RKO (cell line): Measurements from ENCODE around the gene KLHL29.
A peak's percentile ranks its signal among the peaks of the same experiment; 100 is the strongest.
"Not testable (repeated sequence)": the region's sequence is repeated elsewhere in the genome, so short reads cannot be mapped to it uniquely, and the experiment has no call there.

Experiments used
- DNase-seq: peaks from one replicate; pipeline ENCODE4 v3.0.0-alpha.2; 2016; ENCODE audit warnings: low spot score

Gene KLHL29

GRCh38 chr2:23722255-23722654 lies 337.3 kb downstream of the KLHL29 start:
- no peak for DNase-seq

- DNase-seq: not testable (repeated sequence)
These were observed 338.1 kb downstream of the KLHL29 start for GRCh38 chr2:23723029-23723428.

- no peak for DNase-seq
These were observed 349.4 kb downstream of the KLHL29 start for GRCh38 chr2:23734416-23734815.

- DNase-seq: not testable (repeated sequence)
These were observed 351.8 kb downstream of the KLHL29 start for GRCh38 chr2:23736783-23737182.

- DNase-seq: no peak
These were observed 360.2 kb downstream of the KLHL29 start for GRCh38 chr2:23745068-23745725.

- no peak for DNase-seq
These were observed 360.7 kb downstream of the KLHL29 start for GRCh38 chr2:23745726-23746105.

- no peak for DNase-seq
These were observed 361.3 kb downstream of the KLHL29 start for GRCh38 chr2:23746141-23746863.

GRCh38 chr2:23751747-23752265 lies 366.8 kb downstream of the KLHL29 start:
- DNase-seq: no peak

- DNase-seq: no peak
These were observed 368.5 kb downstream of the KLHL29 start for GRCh38 chr2:23753291-23754010.

GRCh38 chr2:23754970-23755369 lies 370.0 kb downstream of the KLHL29 start:
- DNase-seq: no peak

- no peak for DNase-seq
These were observed 371.8 kb downstream of the KLHL29 start for GRCh38 chr2:23756593-23757292.

GRCh38 chr2:23757686-23758433 lies 372.9 kb downstream of the KLHL29 start:
- DNase-seq: peak; percentile 74
